OCI-LY7 (cell line): ENCODE results near the gene RDH8.

Experiments
- EZH2phosphoT487 ChIP-seq: fragments of 200-600 bp; sonication (generic); IDR thresholded peaks from 2 replicates; pipeline ENCODE4 v1.6.1; 2018; ENCODE audit warnings: low read depth, borderline replicate concordance, mild to moderate bottlenecking, mixed run types, antibody characterized with exemption, low read length, moderate library complexity, mixed read lengths
- TF ChIP-seq, protein P1 (sequence below): fragments of 200-600 bp; sonication (generic); conservative IDR thresholded peaks from 2 replicates; pipeline ENCODE4 v1.5.1; 2014; ENCODE audit warnings: mild to moderate bottlenecking, antibody characterized with exemption, low read length, moderate library complexity, mixed read lengths

DNA sequence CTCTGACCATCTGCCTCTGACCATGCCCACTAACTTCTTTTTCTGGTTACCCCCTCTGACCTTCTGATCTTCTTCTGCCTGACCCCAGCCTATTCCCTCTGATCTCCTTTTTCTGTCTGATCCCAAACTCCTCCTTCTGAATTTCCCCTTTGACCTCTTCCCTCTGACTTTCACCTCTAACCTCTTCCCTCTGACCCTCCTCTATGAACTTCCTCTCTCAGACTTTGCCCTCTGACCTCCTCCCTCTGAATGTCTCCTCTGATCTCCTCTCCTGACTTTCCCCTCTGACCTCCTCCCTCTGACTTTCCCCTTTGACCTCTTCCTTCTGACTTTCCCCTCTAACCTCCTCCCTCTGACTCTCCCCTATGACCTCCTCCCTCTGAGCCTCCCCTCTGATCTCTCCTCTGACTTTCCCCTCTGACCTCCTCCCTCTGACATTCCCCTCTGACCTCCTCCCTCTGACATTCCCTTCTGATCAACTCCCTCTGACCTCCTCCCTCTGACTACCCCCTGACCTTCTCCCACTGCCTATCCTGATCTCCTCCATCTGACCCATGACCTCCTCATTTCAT is 6.4 kb upstream of the RDH8 start:
- TF ChIP-seq, protein P1, sequence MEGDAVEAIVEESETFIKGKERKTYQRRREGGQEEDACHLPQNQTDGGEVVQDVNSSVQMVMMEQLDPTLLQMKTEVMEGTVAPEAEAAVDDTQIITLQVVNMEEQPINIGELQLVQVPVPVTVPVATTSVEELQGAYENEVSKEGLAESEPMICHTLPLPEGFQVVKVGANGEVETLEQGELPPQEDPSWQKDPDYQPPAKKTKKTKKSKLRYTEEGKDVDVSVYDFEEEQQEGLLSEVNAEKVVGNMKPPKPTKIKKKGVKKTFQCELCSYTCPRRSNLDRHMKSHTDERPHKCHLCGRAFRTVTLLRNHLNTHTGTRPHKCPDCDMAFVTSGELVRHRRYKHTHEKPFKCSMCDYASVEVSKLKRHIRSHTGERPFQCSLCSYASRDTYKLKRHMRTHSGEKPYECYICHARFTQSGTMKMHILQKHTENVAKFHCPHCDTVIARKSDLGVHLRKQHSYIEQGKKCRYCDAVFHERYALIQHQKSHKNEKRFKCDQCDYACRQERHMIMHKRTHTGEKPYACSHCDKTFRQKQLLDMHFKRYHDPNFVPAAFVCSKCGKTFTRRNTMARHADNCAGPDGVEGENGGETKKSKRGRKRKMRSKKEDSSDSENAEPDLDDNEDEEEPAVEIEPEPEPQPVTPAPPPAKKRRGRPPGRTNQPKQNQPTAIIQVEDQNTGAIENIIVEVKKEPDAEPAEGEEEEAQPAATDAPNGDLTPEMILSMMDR = no peak
- no peak for TF ChIP-seq EZH2phosphoT487
